GM10248 (cell line): Measurements from ENCODE around the gene LONP1.

Experiments used
- CTCF ChIA-PET: fragments of 300-600 bp; sonication (Branson Sonifier 250); formaldehyde crosslinking; extraction: SDS; loops from one replicate; lab custom pipeline; 2021; ENCODE audit warnings: antibody characterized with exemption; lab: Yijun Ruan, JAX
- POLR2A ChIA-PET: fragments of 350-650 bp; sonication (Branson Sonifier 250); formaldehyde crosslinking; extraction: SDS; loops from one replicate; lab custom pipeline; 2020; ENCODE audit warnings: antibody characterized with exemption; lab: Yijun Ruan, JAX
- DNase-seq: peaks from one replicate; pipeline ENCODE4 v3.0.0; 2012; ENCODE audit errors: extremely low spot score
- TF ChIP-seq, protein P1 (sequence below): IDR thresholded peaks from 2 replicates; pipeline ENCODE4 v1.5.1; 2012; ENCODE audit warnings: mild to moderate bottlenecking, low read depth; ENCODE audit errors: extremely low read depth, missing control alignments, control extremely low read depth

The LONP1 gene

GRCh38 chr19:5645409-5645808 lies 74.5 kb downstream of the LONP1 start:
- CTCF ChIA-PET = interaction anchor here (1.6 to 1.7 kb wide), 2 partner anchors 10 to 42 kb away, joined by 5 to 8 read pairs; no protein-coding TSS in a partner anchor
- DNase-seq = no peak
- TF ChIP-seq, protein P1, sequence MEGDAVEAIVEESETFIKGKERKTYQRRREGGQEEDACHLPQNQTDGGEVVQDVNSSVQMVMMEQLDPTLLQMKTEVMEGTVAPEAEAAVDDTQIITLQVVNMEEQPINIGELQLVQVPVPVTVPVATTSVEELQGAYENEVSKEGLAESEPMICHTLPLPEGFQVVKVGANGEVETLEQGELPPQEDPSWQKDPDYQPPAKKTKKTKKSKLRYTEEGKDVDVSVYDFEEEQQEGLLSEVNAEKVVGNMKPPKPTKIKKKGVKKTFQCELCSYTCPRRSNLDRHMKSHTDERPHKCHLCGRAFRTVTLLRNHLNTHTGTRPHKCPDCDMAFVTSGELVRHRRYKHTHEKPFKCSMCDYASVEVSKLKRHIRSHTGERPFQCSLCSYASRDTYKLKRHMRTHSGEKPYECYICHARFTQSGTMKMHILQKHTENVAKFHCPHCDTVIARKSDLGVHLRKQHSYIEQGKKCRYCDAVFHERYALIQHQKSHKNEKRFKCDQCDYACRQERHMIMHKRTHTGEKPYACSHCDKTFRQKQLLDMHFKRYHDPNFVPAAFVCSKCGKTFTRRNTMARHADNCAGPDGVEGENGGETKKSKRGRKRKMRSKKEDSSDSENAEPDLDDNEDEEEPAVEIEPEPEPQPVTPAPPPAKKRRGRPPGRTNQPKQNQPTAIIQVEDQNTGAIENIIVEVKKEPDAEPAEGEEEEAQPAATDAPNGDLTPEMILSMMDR = no peak
- POLR2A ChIA-PET = no interaction called here

DNA sequence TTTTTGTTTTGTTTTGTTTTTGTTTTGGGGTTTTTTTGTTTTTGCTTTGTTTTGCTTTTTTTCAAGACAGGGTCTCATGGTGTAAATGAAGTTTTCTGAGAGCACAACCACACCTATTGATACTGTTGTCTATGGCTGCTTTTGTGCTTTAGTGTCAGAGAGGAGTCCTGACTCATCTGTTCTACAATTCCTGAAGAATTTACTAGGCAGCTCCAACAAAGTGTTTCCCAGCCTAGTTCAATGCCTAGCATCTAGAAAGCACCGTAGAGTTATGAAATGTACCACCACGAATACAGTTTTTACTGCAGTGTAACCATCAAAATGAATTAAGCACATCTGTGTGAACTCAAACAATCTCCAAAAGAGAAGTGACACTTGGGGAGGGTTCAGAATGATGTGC lies 75.9 kb downstream of the LONP1 start:
- POLR2A ChIA-PET = no interaction called here
- no peak for DNase-seq
- CTCF ChIA-PET = interaction anchor here (1.6 kb wide), 1 partner anchor 43 kb away, joined by 5 read pairs; no protein-coding TSS in a partner anchor
- TF ChIP-seq, protein P1 = no peak

- POLR2A ChIA-PET = interaction anchor here (0.6 kb wide), 1 partner anchor 34 kb away, joined by 7 read pairs; no protein-coding TSS in a partner anchor
These were observed 76.9 kb downstream of the LONP1 start for GRCh38 chr19:5643060-5643459.

DNA sequence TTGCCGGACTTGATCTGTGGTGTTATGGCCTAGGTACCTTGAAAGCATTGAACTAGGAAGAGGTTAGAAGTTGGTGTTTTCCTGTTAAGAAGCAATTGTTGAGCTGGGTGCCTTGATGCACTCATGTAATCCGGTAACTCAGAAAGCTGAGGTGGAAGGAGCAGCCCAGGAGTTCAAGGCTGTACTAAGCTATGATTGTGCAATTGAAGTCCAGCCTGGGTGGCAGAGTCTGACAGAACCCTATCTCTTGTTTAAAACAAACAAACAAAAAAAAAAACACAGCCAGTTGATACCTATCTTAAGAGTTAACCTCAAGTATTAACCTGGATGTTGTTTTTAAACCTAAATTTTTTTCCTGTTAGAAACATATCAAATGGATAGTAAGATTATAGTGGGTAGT lies 77.7 kb downstream of the LONP1 start:
- POLR2A ChIA-PET = no interaction called here

More at GRCh38 chr19:5643060-5643459, 76.9 kb downstream of the LONP1 start:
- CTCF ChIA-PET = interaction anchor here (1.4 to 1.9 kb wide), 3 partner anchors 14 to 44 kb away, joined by 3 to 7 read pairs (median 4); no protein-coding TSS in a partner anchor
- TF ChIP-seq, protein P1 = no peak
- no peak for DNase-seq

More for the DNA sequence above, 77.7 kb downstream of the LONP1 start:
- TF ChIP-seq, protein P1 = no peak
- DNase-seq = no peak
- CTCF ChIA-PET = interaction anchor here (1.4 to 1.9 kb wide), 3 partner anchors 13 to 45 kb away, joined by 3 to 7 read pairs (median 4); no protein-coding TSS in a partner anchor
